Tibial nerve (tissue), 4 donors: ENCODE data around the gene ASCC1.

Experiments used
- EP300 ChIP-seq, 2 donors: sonication (generic); formaldehyde crosslinking; IDR thresholded peaks; one replicate each; pipeline ENCODE4 v1.6.1; 2017; ENCODE audit warnings: antibody characterized with exemption in 2 of 2, mild to moderate bottlenecking in 1 of 2
- POLR2A ChIP-seq, 2 donors: fragments of 450-650 bp; IDR thresholded peaks; one replicate each; pipeline ENCODE4 v1.6.1; 2017; ENCODE audit warnings: antibody characterized with exemption in 2 of 2, mild to moderate bottlenecking in 2 of 2, moderate library complexity in 2 of 2
- TF ChIP-seq, protein P1 (sequence below), 5 experiments: fragments of 200-600 bp in 3 of 5; fragments of 450-650 bp in 2 of 5; sonication (generic) in 3 of 5; IDR thresholded peaks; one replicate each; pipeline ENCODE4 v1.5.1; 2016 to 2019; ENCODE audit warnings: antibody characterized with exemption in 5 of 5, mild to moderate bottlenecking in 3 of 5, moderate library complexity in 2 of 5

GRCh38 chr10:72050873-72051272, 165.2 kb downstream of the ASCC1 start:
- TF ChIP-seq, protein P1, sequence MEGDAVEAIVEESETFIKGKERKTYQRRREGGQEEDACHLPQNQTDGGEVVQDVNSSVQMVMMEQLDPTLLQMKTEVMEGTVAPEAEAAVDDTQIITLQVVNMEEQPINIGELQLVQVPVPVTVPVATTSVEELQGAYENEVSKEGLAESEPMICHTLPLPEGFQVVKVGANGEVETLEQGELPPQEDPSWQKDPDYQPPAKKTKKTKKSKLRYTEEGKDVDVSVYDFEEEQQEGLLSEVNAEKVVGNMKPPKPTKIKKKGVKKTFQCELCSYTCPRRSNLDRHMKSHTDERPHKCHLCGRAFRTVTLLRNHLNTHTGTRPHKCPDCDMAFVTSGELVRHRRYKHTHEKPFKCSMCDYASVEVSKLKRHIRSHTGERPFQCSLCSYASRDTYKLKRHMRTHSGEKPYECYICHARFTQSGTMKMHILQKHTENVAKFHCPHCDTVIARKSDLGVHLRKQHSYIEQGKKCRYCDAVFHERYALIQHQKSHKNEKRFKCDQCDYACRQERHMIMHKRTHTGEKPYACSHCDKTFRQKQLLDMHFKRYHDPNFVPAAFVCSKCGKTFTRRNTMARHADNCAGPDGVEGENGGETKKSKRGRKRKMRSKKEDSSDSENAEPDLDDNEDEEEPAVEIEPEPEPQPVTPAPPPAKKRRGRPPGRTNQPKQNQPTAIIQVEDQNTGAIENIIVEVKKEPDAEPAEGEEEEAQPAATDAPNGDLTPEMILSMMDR (IDR thresholded peaks at IDR 0.05), result no peak
- no peak for TF ChIP-seq POLR2A (IDR thresholded peaks at IDR 0.05)
- TF ChIP-seq EP300 (IDR thresholded peaks at IDR 0.05), result no peak
